Skeletal muscle tissue (tissue), 4 donors: ENCODE results near the gene INPP5D. TPM values are rescaled to one million over a fixed set of nuclear protein-coding genes. Genes with fewer than 3 reads are reported as not detected.

Experiments used
- H3K27ac ChIP-seq: one replicate; pipeline ENCODE4 v1.7.0; 2013; ENCODE audit warnings: mild to moderate bottlenecking, low read depth, low read length, inconsistent platforms
- H3K27me3 ChIP-seq, 3 donors: one replicate each; pipeline ENCODE4 v1.7.0; 2013; ENCODE audit warnings: low read length in 3 of 3; ENCODE audit not compliant: control insufficient read depth in 3 of 3, insufficient read depth in 3 of 3
- H3K36me3 ChIP-seq, 3 donors: one replicate each; pipeline ENCODE4 v1.7.0; 2013; ENCODE audit warnings: low read length in 3 of 3; ENCODE audit not compliant: control insufficient read depth in 3 of 3, insufficient read depth in 3 of 3
- H3K4me1 ChIP-seq, 3 donors: one replicate each; pipeline ENCODE4 v1.7.0; 2013; ENCODE audit warnings: low read length in 3 of 3, mild to moderate bottlenecking in 3 of 3; ENCODE audit not compliant: control insufficient read depth in 3 of 3, insufficient read depth in 3 of 3
- H3K4me3 ChIP-seq, 3 donors: one replicate each; pipeline ENCODE4 v1.7.0; 2013; ENCODE audit warnings: low read length in 3 of 3
- H3K9ac ChIP-seq, 3 donors: one replicate each; pipeline ENCODE4 v1.7.0; 2013; ENCODE audit warnings: low read length in 3 of 3, mild to moderate bottlenecking in 3 of 3, moderate library complexity in 2 of 3, low read depth in 1 of 3
- H3K9me3 ChIP-seq, 3 donors: one replicate each; pipeline ENCODE4 v1.7.0; 2013; ENCODE audit warnings: low read length in 3 of 3; ENCODE audit not compliant: control insufficient read depth in 3 of 3
- total RNA-seq: library from RNA; depleted of rRNA; stranded (reverse); fragments of >200 nt; gene quantifications from one replicate; pipeline ENCODE4 v1.2.3, GENCODE V29; 2014
- donor health status: Osteomylitis.

The INPP5D gene
- total RNA-seq, 1 donor from 2014 or later = 8.4 TPM

GRCh38 chr2:233234264-233234663, 174.1 kb downstream of the INPP5D start:
- peaks cover 0 to 2% (median 0%) of the 10 kb centered on the region in 3 donors for H3K27me3 ChIP-seq
- no peaks in the 10 kb centered on the region for H3K9me3 ChIP-seq
- no peak overlapping the region for H3K4me3 ChIP-seq
- H3K4me1 ChIP-seq = no peaks in the 10 kb centered on the region
- no peak overlapping the region for H3K27ac ChIP-seq
- H3K9ac ChIP-seq = no peak overlapping the region
- no peaks in the 10 kb centered on the region for H3K36me3 ChIP-seq

- Histone ChIP-seq H3K9me3 (no peaks in the 10 kb centered on the region), H3K36me3 (no peaks in the 10 kb centered on the region), H3K27me3 (peaks cover 0 to 2% (median 0%) of the 10 kb centered on the region in 3 donors), H3K27ac (no peak overlapping the region), H3K4me3 (no peak overlapping the region), H3K9ac (no peak overlapping the region), H3K4me1 (no peaks in the 10 kb centered on the region)
Measured at GRCh38 chr2:233234996-233235395, 174.9 kb downstream of the INPP5D start.

- Histone ChIP-seq H3K27ac (no peak overlapping the region), H3K27me3 (peaks cover 0 to 2% (median 0%) of the 10 kb centered on the region in 3 donors), H3K9me3 (no peaks in the 10 kb centered on the region), H3K9ac (no peak overlapping the region), H3K4me3 (no peak overlapping the region), H3K4me1 (no peaks in the 10 kb centered on the region), H3K36me3 (no peaks in the 10 kb centered on the region)
Measured at GRCh38 chr2:233235977-233236376, 175.8 kb downstream of the INPP5D start.

- Histone ChIP-seq H3K27ac (no peak overlapping the region), H3K27me3 (peaks cover 0 to 2% (median 0%) of the 10 kb centered on the region in 3 donors)
Measured at GRCh38 chr2:233236820-233237589, 176.9 kb downstream of the INPP5D start.

GRCh38 chr2:233240897-233241296, 180.8 kb downstream of the INPP5D start:
- H3K9ac ChIP-seq = no peak overlapping the region
- H3K27ac ChIP-seq = no peak overlapping the region
- H3K9me3 ChIP-seq = no peaks in the 10 kb centered on the region
- H3K27me3 ChIP-seq = peaks cover 0 to 2% (median 0%) of the 10 kb centered on the region in 3 donors
- peaks cover 0 to 3% (median 0%) of the 10 kb centered on the region in 3 donors for H3K4me1 ChIP-seq
- no peak overlapping the region for H3K4me3 ChIP-seq
- H3K36me3 ChIP-seq = no peaks in the 10 kb centered on the region

More at GRCh38 chr2:233236820-233237589, 176.9 kb downstream of the INPP5D start:
- Histone ChIP-seq H3K4me1 (peaks cover 0 to 3% (median 0%) of the 10 kb centered on the region in 3 donors), H3K9me3 (no peaks in the 10 kb centered on the region), H3K36me3 (no peaks in the 10 kb centered on the region), H3K9ac (no peak overlapping the region), H3K4me3 (no peak overlapping the region)

GRCh38 chr2:233241803-233242202, 181.7 kb downstream of the INPP5D start:
- peaks cover 0 to 2% (median 0%) of the 10 kb centered on the region in 3 donors for H3K27me3 ChIP-seq
- H3K4me3 ChIP-seq = no peak overlapping the region
- H3K9me3 ChIP-seq = no peaks in the 10 kb centered on the region
- H3K36me3 ChIP-seq = no peaks in the 10 kb centered on the region
- H3K9ac ChIP-seq = no peak overlapping the region
- H3K27ac ChIP-seq = no peak overlapping the region
- H3K4me1 ChIP-seq = peaks cover 0 to 3% (median 0%) of the 10 kb centered on the region in 3 donors

GRCh38 chr2:233242231-233242927, 182.2 kb downstream of the INPP5D start:
- no peak overlapping the region for H3K27ac ChIP-seq
- H3K4me3 ChIP-seq = no peak overlapping the region
- no peaks in the 10 kb centered on the region for H3K36me3 ChIP-seq
- H3K27me3 ChIP-seq = peaks cover 0 to 2% (median 0%) of the 10 kb centered on the region in 3 donors
- no peaks in the 10 kb centered on the region for H3K9me3 ChIP-seq
- no peak overlapping the region for H3K9ac ChIP-seq
- peaks cover 0 to 3% (median 0%) of the 10 kb centered on the region in 3 donors for H3K4me1 ChIP-seq

GRCh38 chr2:233243348-233243747, 183.2 kb downstream of the INPP5D start:
- peaks cover 0 to 3% (median 0%) of the 10 kb centered on the region in 3 donors for H3K4me1 ChIP-seq

GRCh38 chr2:233244818-233245217, 184.7 kb downstream of the INPP5D start:
- Histone ChIP-seq H3K9me3 (no peaks in the 10 kb centered on the region), H3K4me3 (no peak overlapping the region), H3K4me1 (peaks cover 0 to 3% (median 0%) of the 10 kb centered on the region in 3 donors), H3K27me3 (no peaks in the 10 kb centered on the region), H3K36me3 (no peaks in the 10 kb centered on the region), H3K27ac (no peak overlapping the region), H3K9ac (no peak overlapping the region)

More at GRCh38 chr2:233243348-233243747, 183.2 kb downstream of the INPP5D start:
- Histone ChIP-seq H3K9me3 (no peaks in the 10 kb centered on the region), H3K4me3 (no peak overlapping the region), H3K27me3 (no peaks in the 10 kb centered on the region), H3K27ac (no peak overlapping the region), H3K9ac (no peak overlapping the region), H3K36me3 (no peaks in the 10 kb centered on the region)

- Histone ChIP-seq H3K4me1 (peaks cover 0 to 3% (median 0%) of the 10 kb centered on the region in 3 donors), H3K4me3 (no peak overlapping the region), H3K27me3 (no peaks in the 10 kb centered on the region), H3K9ac (no peak overlapping the region), H3K36me3 (no peaks in the 10 kb centered on the region), H3K9me3 (no peaks in the 10 kb centered on the region), H3K27ac (no peak overlapping the region)
Measured at GRCh38 chr2:233245406-233245805, 185.3 kb downstream of the INPP5D start.
